ENCODE data around the gene HMCN1.
A peak's percentile ranks its signal among the peaks of the same experiment; 100 is the strongest.

HMCN1 gene

DNA sequence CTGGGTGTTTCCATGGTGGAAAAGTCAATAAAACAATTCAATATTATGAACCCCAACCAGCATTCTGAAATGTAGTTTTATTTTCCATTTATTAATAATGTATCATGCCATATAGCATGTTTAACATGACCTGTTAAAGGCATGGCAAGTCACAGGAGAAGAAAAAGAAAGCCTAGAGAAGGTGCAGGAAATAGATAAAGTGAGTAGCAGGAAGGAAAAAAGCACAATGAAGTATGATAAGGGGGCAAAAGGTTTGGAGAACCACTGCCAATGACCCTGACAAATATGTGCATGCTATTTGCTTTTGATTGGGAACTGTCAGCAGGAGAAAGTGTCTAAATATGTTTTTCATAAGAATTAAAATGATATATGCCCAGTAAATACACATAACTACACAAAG, 85.6 kb downstream of the HMCN1 start:
- no peaks in the 10 kb centered on the region for H3K36me3 ChIP-seq (ENCODE audit: control insufficient read depth in 1 of 2, insufficient read depth in 2 of 2, low read depth in 1 of 2, low read length in 2 of 2)
- peaks cover 7% of the 10 kb centered on the region for H3K79me1 ChIP-seq (replicated peaks; ENCODE audit: low read length, poor library complexity, severe bottlenecking)
- H3K9me3 ChIP-seq (ENCODE audit: control insufficient read depth, low read length), result no peaks in the 10 kb centered on the region
- no peak overlapping the region for H3K23ac ChIP-seq (ENCODE audit: low read length in 2 of 2)
- H3K14ac ChIP-seq (ENCODE audit: low read length in 2 of 2), result no peak overlapping the region
- no peak overlapping the region for H2BK12ac ChIP-seq (ENCODE audit: low read length in 2 of 2)
- H3K27ac ChIP-seq (ENCODE audit: low read length, poor library complexity, severe bottlenecking), result no peak overlapping the region
- H3K27me3 ChIP-seq (ENCODE audit: control insufficient read depth in 1 of 2, insufficient read depth in 1 of 2, low read length in 2 of 2), result no peaks in the 10 kb centered on the region
- no peak overlapping the region for H3K18ac ChIP-seq (ENCODE audit: low read depth in 1 of 2, low read length in 2 of 2)
- no peak overlapping the region for H2BK5ac ChIP-seq (ENCODE audit: low read depth, low read length, poor library complexity, severe bottlenecking)
- H3K9ac ChIP-seq (ENCODE audit: low read length), result no peak overlapping the region
- no peak overlapping the region for H2BK15ac ChIP-seq (ENCODE audit: low read depth, poor library complexity, severe bottlenecking)
- H4K8ac ChIP-seq (ENCODE audit: low read length), result no peak overlapping the region
- H3K4me2 ChIP-seq (ENCODE audit: low read length, poor library complexity, severe bottlenecking), result no peak overlapping the region
- no peak overlapping the region for H3K4ac ChIP-seq (ENCODE audit: low read depth in 1 of 2, low read length in 2 of 2)
- H2AK5ac ChIP-seq (ENCODE audit: low read length, severe bottlenecking), result no peak overlapping the region
- H3K4me1 ChIP-seq (ENCODE audit: control insufficient read depth, insufficient read depth, low read depth, low read length), result no peaks in the 10 kb centered on the region
- DNase-seq, result no peak
- no peak overlapping the region for H2BK120ac ChIP-seq (ENCODE audit: low read depth, low read length)
- no peak overlapping the region for H3K4me3 ChIP-seq (ENCODE audit: insufficient read depth in 1 of 2, low read depth in 1 of 2, low read length in 2 of 2)
- no peak overlapping the region for H2AFZ ChIP-seq (ENCODE audit: low read depth, low read length)
- no peak overlapping the region for H4K91ac ChIP-seq (ENCODE audit: low read length)

DNA sequence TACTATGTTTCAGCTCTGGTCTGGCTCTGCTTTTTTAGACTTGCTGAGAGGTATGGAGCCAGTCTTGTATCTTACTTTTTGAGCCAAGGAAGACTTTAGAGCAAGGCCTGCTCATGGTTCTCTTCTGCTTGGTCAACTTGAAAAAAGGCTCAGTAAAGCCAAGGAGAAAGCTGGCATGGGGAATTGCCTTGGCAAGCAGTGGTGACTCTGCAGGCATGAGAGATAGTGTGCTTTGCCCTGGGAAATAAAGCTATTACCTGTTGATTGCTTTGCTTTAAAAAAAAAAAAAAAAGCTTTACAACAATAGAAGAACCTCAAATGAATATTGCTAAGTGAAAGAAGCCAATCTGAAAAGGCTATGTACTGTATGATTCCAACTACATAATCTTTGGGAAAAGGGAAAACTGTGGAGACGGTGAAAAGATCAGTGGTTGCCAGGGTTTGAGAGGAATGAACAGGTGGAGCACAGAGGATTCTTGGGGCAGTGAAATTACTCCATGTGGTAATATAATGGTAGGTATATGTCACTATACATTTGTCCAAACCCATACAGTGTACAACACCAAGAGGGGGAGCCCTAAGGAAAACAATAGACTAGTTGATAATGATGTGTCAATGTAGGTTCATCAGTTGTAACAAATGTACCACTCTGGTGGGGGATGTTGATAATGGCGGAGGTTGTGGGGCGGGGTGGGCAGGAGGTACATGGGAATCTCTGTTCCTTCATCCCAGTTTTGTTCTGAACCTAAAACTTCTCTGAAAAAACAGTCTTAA, 87.6 kb downstream of the HMCN1 start:
- H3K4me2 ChIP-seq (ENCODE audit: low read length, poor library complexity, severe bottlenecking), result no peak overlapping the region
- no peak overlapping the region for H3K18ac ChIP-seq (ENCODE audit: low read depth in 1 of 2, low read length in 2 of 2)
- H3K27me3 ChIP-seq (ENCODE audit: control insufficient read depth in 1 of 2, insufficient read depth in 1 of 2, low read length in 2 of 2), result no peaks in the 10 kb centered on the region
- no peak overlapping the region for H3K9ac ChIP-seq (ENCODE audit: low read length)
- H3K4me3 ChIP-seq (ENCODE audit: insufficient read depth in 1 of 2, low read depth in 1 of 2, low read length in 2 of 2), result no peak overlapping the region
- H2AFZ ChIP-seq (ENCODE audit: low read depth, low read length), result no peak overlapping the region
- H3K4ac ChIP-seq (ENCODE audit: low read depth in 1 of 2, low read length in 2 of 2), result no peak overlapping the region
- no peak overlapping the region for H3K27ac ChIP-seq (ENCODE audit: low read length, poor library complexity, severe bottlenecking)
- H3K36me3 ChIP-seq (ENCODE audit: control insufficient read depth in 1 of 2, insufficient read depth in 2 of 2, low read depth in 1 of 2, low read length in 2 of 2), result peaks cover 0 to 3% of the 10 kb centered on the region in 2 experiments
- no peak overlapping the region for H2BK12ac ChIP-seq (ENCODE audit: low read length in 2 of 2)
- no peak overlapping the region for H4K8ac ChIP-seq (ENCODE audit: low read length)
- DNase-seq, result no peak
- H3K9me3 ChIP-seq (ENCODE audit: control insufficient read depth, low read length), result no peaks in the 10 kb centered on the region
- WGBS, result 78% methylated on average over 1 of the region's 3 CpGs
- H2BK15ac ChIP-seq (ENCODE audit: low read depth, poor library complexity, severe bottlenecking), result no peak overlapping the region
- no peak overlapping the region for H4K91ac ChIP-seq (ENCODE audit: low read length)
- H2AK5ac ChIP-seq (ENCODE audit: low read length, severe bottlenecking), result no peak overlapping the region
- no peak overlapping the region for H3K14ac ChIP-seq (ENCODE audit: low read length in 2 of 2)
- H2BK120ac ChIP-seq (ENCODE audit: low read depth, low read length), result no peak overlapping the region
- H3K79me1 ChIP-seq (replicated peaks; ENCODE audit: low read length, poor library complexity, severe bottlenecking), result peaks cover 4% of the 10 kb centered on the region
- no peak overlapping the region for H2BK5ac ChIP-seq (ENCODE audit: low read depth, low read length, poor library complexity, severe bottlenecking)
- H3K4me1 ChIP-seq (ENCODE audit: control insufficient read depth, insufficient read depth, low read depth, low read length), result no peaks in the 10 kb centered on the region
- no peak overlapping the region for H3K23ac ChIP-seq (ENCODE audit: low read length in 2 of 2)

DNA sequence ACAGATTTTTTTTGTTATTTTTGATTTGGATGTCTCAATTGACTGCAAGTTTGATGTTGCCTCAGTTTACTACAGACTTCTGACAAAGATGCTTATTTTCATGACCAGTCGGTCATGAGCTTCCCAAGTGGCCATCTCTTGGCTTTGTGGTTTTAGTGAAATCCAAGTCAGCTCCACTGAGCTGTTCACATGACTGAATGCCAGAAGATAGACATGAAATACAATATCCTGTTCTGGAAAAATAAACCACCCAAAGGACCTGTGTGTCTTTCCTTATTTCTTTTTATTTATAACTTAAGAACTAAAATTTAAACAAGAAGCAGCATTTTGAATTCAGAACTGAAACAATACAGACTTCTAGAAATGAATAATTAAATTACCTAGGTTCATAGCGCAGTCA, 89.3 kb downstream of the HMCN1 start:
- Histone ChIP-seq H2AFZ (ENCODE audit: low read depth, low read length) (no peak overlapping the region), H3K4me3 (ENCODE audit: insufficient read depth in 1 of 2, low read depth in 1 of 2, low read length in 2 of 2) (no peak overlapping the region), H4K91ac (ENCODE audit: low read length) (no peak overlapping the region), H3K79me1 (replicated peaks; ENCODE audit: low read length, poor library complexity, severe bottlenecking) (peaks cover 3% of the 10 kb centered on the region), H3K27me3 (ENCODE audit: control insufficient read depth in 1 of 2, insufficient read depth in 1 of 2, low read length in 2 of 2) (no peaks in the 10 kb centered on the region), H2BK12ac (ENCODE audit: low read length in 2 of 2) (no peak overlapping the region), H3K14ac (ENCODE audit: low read length in 2 of 2) (no peak overlapping the region), H3K36me3 (ENCODE audit: control insufficient read depth in 1 of 2, insufficient read depth in 2 of 2, low read depth in 1 of 2, low read length in 2 of 2) (peaks cover 0 to 3% of the 10 kb centered on the region in 2 experiments), H2BK120ac (ENCODE audit: low read depth, low read length) (no peak overlapping the region), H3K23ac (ENCODE audit: low read length in 2 of 2) (no peak overlapping the region), H3K4me1 (ENCODE audit: control insufficient read depth, insufficient read depth, low read depth, low read length) (no peaks in the 10 kb centered on the region), H3K27ac (ENCODE audit: low read length, poor library complexity, severe bottlenecking) (no peak overlapping the region), H2BK15ac (ENCODE audit: low read depth, poor library complexity, severe bottlenecking) (no peak overlapping the region), H2BK5ac (ENCODE audit: low read depth, low read length, poor library complexity, severe bottlenecking) (no peak overlapping the region), H3K4ac (ENCODE audit: low read depth in 1 of 2, low read length in 2 of 2) (no peak overlapping the region), H3K4me2 (ENCODE audit: low read length, poor library complexity, severe bottlenecking) (no peak overlapping the region), H3K9ac (ENCODE audit: low read length) (peak overlapping the region; percentile 68), H4K8ac (ENCODE audit: low read length) (no peak overlapping the region), H3K9me3 (ENCODE audit: control insufficient read depth, low read length) (no peaks in the 10 kb centered on the region), H3K18ac (ENCODE audit: low read depth in 1 of 2, low read length in 2 of 2) (no peak overlapping the region), H2AK5ac (ENCODE audit: low read length, severe bottlenecking) (no peak overlapping the region)
- 50% methylated on average over 1 of the region's 2 CpGs for WGBS
- DNase-seq, result peak; percentile 59

DNA sequence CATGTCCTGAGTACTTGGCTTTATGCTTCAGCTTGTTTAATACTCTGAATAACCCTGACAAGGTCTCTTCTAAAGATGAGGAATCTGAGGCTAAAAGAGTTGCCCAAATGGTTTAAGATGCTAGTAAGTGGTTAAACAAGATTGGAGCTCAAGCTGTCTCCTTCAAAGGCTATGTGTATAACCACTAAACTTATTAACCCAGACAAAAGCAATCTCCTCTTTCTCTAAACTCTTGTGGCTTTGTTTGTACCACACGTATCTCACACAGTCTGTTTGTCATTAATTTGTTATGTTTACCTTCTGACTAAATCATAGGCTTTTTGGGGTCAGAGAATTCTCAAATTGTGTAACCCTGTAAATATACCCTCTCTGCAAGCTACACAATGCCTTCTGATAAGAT, 89.9 kb downstream of the HMCN1 start:
- peak overlapping the region; percentile 68 for H3K9ac ChIP-seq (ENCODE audit: low read length)
- H3K36me3 ChIP-seq (ENCODE audit: control insufficient read depth in 1 of 2, insufficient read depth in 2 of 2, low read depth in 1 of 2, low read length in 2 of 2), result peaks cover 0 to 3% of the 10 kb centered on the region in 2 experiments
- no peak overlapping the region for H3K18ac ChIP-seq (ENCODE audit: low read depth in 1 of 2, low read length in 2 of 2)
- H2AFZ ChIP-seq (ENCODE audit: low read depth, low read length), result no peak overlapping the region
- H3K9me3 ChIP-seq (ENCODE audit: control insufficient read depth, low read length), result no peaks in the 10 kb centered on the region
- H3K4me3 ChIP-seq (ENCODE audit: insufficient read depth in 1 of 2, low read depth in 1 of 2, low read length in 2 of 2), result no peak overlapping the region
- H2AK5ac ChIP-seq (ENCODE audit: low read length, severe bottlenecking), result no peak overlapping the region
- no peak overlapping the region for H3K27ac ChIP-seq (ENCODE audit: low read length, poor library complexity, severe bottlenecking)
- no peak overlapping the region for H3K23ac ChIP-seq (ENCODE audit: low read length in 2 of 2)
- no peak overlapping the region for H4K8ac ChIP-seq (ENCODE audit: low read length)
- no peak overlapping the region for H2BK5ac ChIP-seq (ENCODE audit: low read depth, low read length, poor library complexity, severe bottlenecking)
- H3K27me3 ChIP-seq (ENCODE audit: control insufficient read depth in 1 of 2, insufficient read depth in 1 of 2, low read length in 2 of 2), result no peaks in the 10 kb centered on the region
- WGBS, result no CpG with 5 or more reads among the region's 1 CpG
- H3K4me2 ChIP-seq (ENCODE audit: low read length, poor library complexity, severe bottlenecking), result no peak overlapping the region
- no peak overlapping the region for H4K91ac ChIP-seq (ENCODE audit: low read length)
- H2BK120ac ChIP-seq (ENCODE audit: low read depth, low read length), result no peak overlapping the region
- no peak overlapping the region for H3K4ac ChIP-seq (ENCODE audit: low read depth in 1 of 2, low read length in 2 of 2)
- DNase-seq, result peak; percentile 64
- H2BK15ac ChIP-seq (ENCODE audit: low read depth, poor library complexity, severe bottlenecking), result no peak overlapping the region
- H2BK12ac ChIP-seq (ENCODE audit: low read length in 2 of 2), result no peak overlapping the region
- H3K14ac ChIP-seq (ENCODE audit: low read length in 2 of 2), result no peak overlapping the region
- H3K79me1 ChIP-seq (replicated peaks; ENCODE audit: low read length, poor library complexity, severe bottlenecking), result peaks cover 3% of the 10 kb centered on the region
- no peaks in the 10 kb centered on the region for H3K4me1 ChIP-seq (ENCODE audit: control insufficient read depth, insufficient read depth, low read depth, low read length)
